Measurements from ENCODE around the gene CUX1.
A peak's percentile ranks its signal among the peaks of the same experiment; 100 is the strongest.
"Not testable (repeated sequence)": the region's sequence is repeated elsewhere in the genome, so short reads cannot be mapped to it uniquely, and the experiment has no call there.

CUX1 gene

GRCh38 chr7:102042016-102042656 is 224.7 kb downstream of the CUX1 start:
- H3K4me3 ChIP-seq (ENCODE audit: control insufficient read depth, low read depth, low read length) = no peak overlapping the region
- no peak for TF ChIP-seq CTCF (IDR thresholded peaks at IDR 0.05; ENCODE audit: control insufficient read depth, insufficient read depth, low read depth, low read length, missing control alignments)
- peak; percentile 29 for DNase-seq (ENCODE audit: low read depth)

GRCh38 chr7:102042796-102043195 is 225.4 kb downstream of the CUX1 start:
- DNase-seq (ENCODE audit: low read depth); H3K4me3 ChIP-seq (ENCODE audit: control insufficient read depth, low read depth, low read length): not testable (repeated sequence)

DNA sequence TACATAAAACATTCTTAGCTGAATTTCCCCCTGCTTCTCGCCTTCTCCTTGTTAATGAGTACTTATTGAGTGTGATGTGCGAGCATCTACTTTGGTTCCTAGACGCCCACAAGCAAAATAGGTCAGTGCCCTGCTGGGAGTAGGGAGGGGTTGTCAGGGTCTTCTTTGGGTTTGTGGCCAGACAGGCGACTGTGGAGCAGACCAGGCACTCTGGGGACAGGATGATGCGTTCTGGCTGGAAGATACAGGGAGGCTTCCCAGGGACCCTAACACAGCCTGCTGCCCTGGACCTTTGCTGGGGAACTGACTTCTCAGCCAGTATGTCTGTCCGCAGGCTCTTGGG is 227.2 kb downstream of the CUX1 start:
- TF ChIP-seq CTCF (IDR thresholded peaks at IDR 0.05; ENCODE audit: control insufficient read depth, insufficient read depth, low read depth, low read length, missing control alignments) = no peak
- no peak overlapping the region for H3K4me3 ChIP-seq (ENCODE audit: control insufficient read depth, low read depth, low read length)
- no peak for DNase-seq (ENCODE audit: low read depth)

DNA sequence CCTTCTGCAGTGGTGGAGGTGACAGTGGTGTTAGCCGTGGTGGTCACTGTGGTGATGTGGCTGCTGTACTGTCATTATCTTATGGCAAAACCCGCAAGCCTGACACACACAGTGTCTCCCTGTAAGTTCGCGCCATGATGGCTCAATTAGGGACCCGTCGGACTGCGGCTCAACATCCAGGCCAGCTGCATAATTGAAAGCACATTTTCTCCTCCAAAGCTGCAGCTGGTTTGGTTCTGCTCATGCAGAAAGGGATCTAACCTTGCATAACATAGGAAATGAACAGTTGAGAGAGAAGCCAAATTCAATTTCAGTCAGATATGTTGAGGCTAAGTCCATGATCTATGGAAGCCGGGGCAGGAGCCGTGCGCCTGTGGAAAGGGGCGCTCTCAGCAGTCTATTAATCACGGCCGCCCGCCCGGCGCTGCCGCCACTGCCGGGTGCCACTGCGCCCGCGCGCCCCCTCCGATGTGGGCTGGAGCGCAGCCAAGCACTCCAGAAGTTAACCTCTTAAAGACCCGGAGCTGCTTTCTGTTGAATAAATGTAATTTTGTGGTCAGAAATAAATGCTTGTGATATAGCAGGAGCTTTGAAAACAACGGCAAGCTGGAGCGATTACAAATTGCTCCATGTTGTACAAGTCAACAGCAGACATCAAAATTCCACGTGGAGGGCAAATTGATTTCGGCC is 227.7 kb downstream of the CUX1 start:
- no peak overlapping the region for H3K4me3 ChIP-seq (ENCODE audit: control insufficient read depth, low read depth, low read length)
- DNase-seq (ENCODE audit: low read depth) = peak; percentile 86
- no peak for TF ChIP-seq CTCF (IDR thresholded peaks at IDR 0.05; ENCODE audit: control insufficient read depth, insufficient read depth, low read depth, low read length, missing control alignments)

- no peak for DNase-seq (ENCODE audit: low read depth)
- no peak for TF ChIP-seq CTCF (IDR thresholded peaks at IDR 0.05; ENCODE audit: control insufficient read depth, insufficient read depth, low read depth, low read length, missing control alignments)
- no peak overlapping the region for H3K4me3 ChIP-seq (ENCODE audit: control insufficient read depth, low read depth, low read length)
Measured at GRCh38 chr7:102045681-102046372, 228.4 kb downstream of the CUX1 start.

DNA sequence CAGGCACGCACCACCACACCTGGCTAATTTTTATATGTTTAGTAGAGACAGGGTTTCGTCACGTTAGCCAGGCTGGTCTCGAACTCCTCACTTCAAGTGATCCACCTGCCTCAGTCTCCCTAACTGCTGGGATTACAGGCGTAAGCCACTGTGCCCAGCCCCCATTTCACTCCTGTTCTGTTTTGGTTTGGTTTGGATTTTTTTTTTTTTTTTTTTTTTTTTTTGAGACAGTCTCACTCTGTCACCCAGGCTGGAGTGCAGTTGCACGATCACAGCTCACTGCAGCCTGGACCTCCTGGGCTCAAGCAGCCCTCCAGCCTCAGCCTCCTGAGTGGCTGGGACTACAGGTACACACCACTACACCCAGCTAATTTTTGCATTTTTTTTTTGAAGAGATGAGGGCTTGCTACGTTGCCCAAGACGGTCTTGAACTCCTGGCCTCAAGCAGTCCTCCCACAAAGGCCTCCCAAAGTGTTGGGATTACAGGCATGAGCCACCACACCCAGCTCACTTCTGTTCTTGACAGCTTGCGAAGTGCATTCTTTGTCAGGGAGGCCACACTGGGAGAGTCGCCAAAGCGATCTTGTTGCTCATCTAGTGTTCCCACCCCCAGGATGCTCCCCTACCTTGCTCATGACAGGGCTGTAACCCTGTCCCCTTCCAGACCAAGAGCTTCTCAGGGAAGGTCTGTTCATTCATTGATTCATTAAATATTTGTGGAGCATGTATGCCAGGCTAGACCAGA is 229.1 kb downstream of the CUX1 start:
- no peak for DNase-seq (ENCODE audit: low read depth)
- no peak for TF ChIP-seq CTCF (IDR thresholded peaks at IDR 0.05; ENCODE audit: control insufficient read depth, insufficient read depth, low read depth, low read length, missing control alignments)
- H3K4me3 ChIP-seq (ENCODE audit: control insufficient read depth, low read depth, low read length) = no peak overlapping the region
